Measurements from ENCODE around the gene ROR1.

- TF ChIP-seq CTCF (IDR thresholded peaks at IDR 0.05 in 2 of 3, conservative IDR thresholded peaks at IDR 0.05 in 1 of 3; ENCODE audit: borderline replicate concordance in 1 of 3, insufficient read depth in 1 of 3, low read depth in 2 of 3, low read length in 2 of 3) (no peak), MAX (IDR thresholded peaks at IDR 0.05) (no peak), ZFX (IDR thresholded peaks at IDR 0.05) (no peak), SP1 (IDR thresholded peaks at IDR 0.05; ENCODE audit: low read depth) (no peak), POLR2A (IDR thresholded peaks at IDR 0.05; ENCODE audit: borderline replicate concordance, extremely low read depth, insufficient read depth, insufficient read length) (no peak), POLR2AphosphoS5 (IDR thresholded peaks at IDR 0.05; ENCODE audit: low read depth, low read length) (no peak), RAD21 (IDR thresholded peaks at IDR 0.05; ENCODE audit: low read depth) (no peak), ZBTB33 (IDR thresholded peaks at IDR 0.05; ENCODE audit: extremely low read depth, insufficient replicate concordance, low read length) (no peak), YY1 (IDR thresholded peaks at IDR 0.05; ENCODE audit: extremely low read depth, insufficient replicate concordance, low read depth, low read length) (no peak), EGR1 (IDR thresholded peaks at IDR 0.05; ENCODE audit: low read depth) (no peak), CEBPB (IDR thresholded peaks at IDR 0.05; ENCODE audit: low read depth) (no peak), FOSL1 (IDR thresholded peaks at IDR 0.05; ENCODE audit: low read depth) (no peak)
These were observed 21.1 kb downstream of the ROR1 start for GRCh38 chr1:63794939-63795378.

Measured in HCT116 (cell line).